Measurements from ENCODE around the gene SEMA4C.

SEMA4C gene

GRCh38 chr2:96856776-96857666 lies 12.9 kb downstream of the SEMA4C start:
- peaks cover 14 to 15% of the 10 kb centered on the region in 2 donors for H3K4me1 ChIP-seq (ENCODE audit: control insufficient read depth in 2 of 2, insufficient read depth in 2 of 2, low read length in 2 of 2)
- no peaks in the 10 kb centered on the region for H3K9me3 ChIP-seq (ENCODE audit: control insufficient read depth in 2 of 2, low read length in 2 of 2)
- peak overlapping the region; percentile 61 to 71 for H3K27ac ChIP-seq (ENCODE audit: low read depth in 2 of 2, low read length in 2 of 2)
- H3K9ac ChIP-seq (ENCODE audit: low read depth in 1 of 2, low read length in 2 of 2) = peak overlapping the region; percentile 71 to 85
- H3K4me3 ChIP-seq (ENCODE audit: low read length in 2 of 2) = peak overlapping the region; percentile 61 to 70
- peaks cover 18 to 28% of the 10 kb centered on the region in 2 donors for H3K36me3 ChIP-seq (ENCODE audit: control insufficient read depth in 2 of 2, insufficient read depth in 2 of 2, low read length in 2 of 2)
- H3K27me3 ChIP-seq (ENCODE audit: control insufficient read depth in 2 of 2, insufficient read depth in 2 of 2, low read length in 2 of 2) = no peaks in the 10 kb centered on the region

- Histone ChIP-seq H3K4me1 (ENCODE audit: control insufficient read depth in 2 of 2, insufficient read depth in 2 of 2, low read length in 2 of 2) (peaks cover 7 to 8% of the 10 kb centered on the region in 2 donors), H3K36me3 (ENCODE audit: control insufficient read depth in 2 of 2, insufficient read depth in 2 of 2, low read length in 2 of 2) (peaks cover 22 to 32% of the 10 kb centered on the region in 2 donors), H3K4me3 (ENCODE audit: low read length in 2 of 2) (no peak overlapping the region), H3K9ac (ENCODE audit: low read depth in 1 of 2, low read length in 2 of 2) (no peak overlapping the region), H3K9me3 (ENCODE audit: control insufficient read depth in 2 of 2, low read length in 2 of 2) (no peaks in the 10 kb centered on the region), H3K27me3 (ENCODE audit: control insufficient read depth in 2 of 2, insufficient read depth in 2 of 2, low read length in 2 of 2) (no peaks in the 10 kb centered on the region), H3K27ac (ENCODE audit: low read depth in 2 of 2, low read length in 2 of 2) (no peak overlapping the region)
Observed at GRCh38 chr2:96853321-96853720, 16.6 kb downstream of the SEMA4C start.

DNA sequence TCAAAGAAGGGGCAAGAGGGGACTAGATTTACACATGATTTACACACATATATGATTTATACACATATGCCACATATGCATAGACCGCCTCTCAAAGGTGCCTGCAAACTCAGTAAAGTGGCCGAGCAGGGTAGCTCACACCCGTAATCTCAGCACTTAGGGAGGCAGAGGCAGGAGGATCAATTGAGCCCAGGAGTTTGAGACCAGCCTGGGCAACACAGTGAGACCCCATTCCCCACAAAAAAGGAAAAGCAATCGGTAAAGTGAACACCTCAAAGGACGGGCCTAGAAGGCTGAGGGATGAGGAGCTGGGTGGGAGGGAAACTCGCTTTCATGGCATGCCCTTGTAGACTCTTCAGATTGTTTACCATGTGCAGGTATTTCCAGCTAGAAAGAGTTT lies 17.2 kb downstream of the SEMA4C start:
- Histone ChIP-seq H3K9ac (ENCODE audit: low read depth in 1 of 2, low read length in 2 of 2) (no peak overlapping the region), H3K36me3 (ENCODE audit: control insufficient read depth in 2 of 2, insufficient read depth in 2 of 2, low read length in 2 of 2) (peaks cover 28 to 37% of the 10 kb centered on the region in 2 donors), H3K9me3 (ENCODE audit: control insufficient read depth in 2 of 2, low read length in 2 of 2) (no peaks in the 10 kb centered on the region), H3K4me1 (ENCODE audit: control insufficient read depth in 2 of 2, insufficient read depth in 2 of 2, low read length in 2 of 2) (peaks cover 7 to 8% of the 10 kb centered on the region in 2 donors), H3K27me3 (ENCODE audit: control insufficient read depth in 2 of 2, insufficient read depth in 2 of 2, low read length in 2 of 2) (no peaks in the 10 kb centered on the region), H3K4me3 (ENCODE audit: low read length in 2 of 2) (no peak overlapping the region), H3K27ac (ENCODE audit: low read depth in 2 of 2, low read length in 2 of 2) (no peak overlapping the region)

DNA sequence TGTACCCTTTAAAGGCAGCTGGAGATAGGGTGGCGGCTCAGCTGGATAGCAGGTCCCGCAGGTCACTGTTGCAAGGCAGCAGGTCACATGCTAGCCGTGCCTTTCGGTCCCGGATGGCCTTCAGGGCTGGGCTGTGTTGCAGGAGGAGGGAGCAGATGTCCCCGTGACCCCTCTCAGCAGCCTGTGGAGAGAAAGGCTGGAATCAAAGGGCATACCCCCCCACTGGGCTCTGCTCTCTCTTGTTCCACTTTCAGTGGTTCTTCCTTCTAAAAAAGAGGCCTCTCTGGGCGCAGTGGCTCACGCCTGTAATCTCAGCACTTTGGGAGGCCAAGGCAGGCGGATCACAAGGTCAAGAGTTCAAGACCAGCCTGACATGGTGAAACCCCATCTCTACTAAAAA lies 21.6 kb downstream of the SEMA4C start:
- H3K9ac ChIP-seq (ENCODE audit: low read depth in 1 of 2, low read length in 2 of 2) = no peak overlapping the region
- H3K27me3 ChIP-seq (ENCODE audit: control insufficient read depth in 2 of 2, insufficient read depth in 2 of 2, low read length in 2 of 2) = no peaks in the 10 kb centered on the region
- peaks cover 29 to 34% of the 10 kb centered on the region in 2 donors for H3K36me3 ChIP-seq (ENCODE audit: control insufficient read depth in 2 of 2, insufficient read depth in 2 of 2, low read length in 2 of 2)
- H3K9me3 ChIP-seq (ENCODE audit: control insufficient read depth in 2 of 2, low read length in 2 of 2) = no peaks in the 10 kb centered on the region
- H3K4me3 ChIP-seq (ENCODE audit: low read length in 2 of 2) = no peak overlapping the region
- no peak overlapping the region for H3K27ac ChIP-seq (ENCODE audit: low read depth in 2 of 2, low read length in 2 of 2)
- H3K4me1 ChIP-seq (ENCODE audit: control insufficient read depth in 2 of 2, insufficient read depth in 2 of 2, low read length in 2 of 2) = no peaks in the 10 kb centered on the region

- peaks cover 23 to 27% of the 10 kb centered on the region in 2 donors for H3K36me3 ChIP-seq (ENCODE audit: control insufficient read depth in 2 of 2, insufficient read depth in 2 of 2, low read length in 2 of 2)
- H3K27me3 ChIP-seq (ENCODE audit: control insufficient read depth in 2 of 2, insufficient read depth in 2 of 2, low read length in 2 of 2) = no peaks in the 10 kb centered on the region
- no peak overlapping the region for H3K9ac ChIP-seq (ENCODE audit: low read depth in 1 of 2, low read length in 2 of 2)
- no peaks in the 10 kb centered on the region for H3K4me1 ChIP-seq (ENCODE audit: control insufficient read depth in 2 of 2, insufficient read depth in 2 of 2, low read length in 2 of 2)
- no peak overlapping the region for H3K4me3 ChIP-seq (ENCODE audit: low read length in 2 of 2)
- no peaks in the 10 kb centered on the region for H3K9me3 ChIP-seq (ENCODE audit: control insufficient read depth in 2 of 2, low read length in 2 of 2)
- no peak overlapping the region for H3K27ac ChIP-seq (ENCODE audit: low read depth in 2 of 2, low read length in 2 of 2)
Observed at GRCh38 chr2:96847586-96847985, 22.3 kb downstream of the SEMA4C start.

- Histone ChIP-seq H3K36me3 (ENCODE audit: control insufficient read depth in 2 of 2, insufficient read depth in 2 of 2, low read length in 2 of 2) (peaks cover 19 to 25% of the 10 kb centered on the region in 2 donors), H3K27me3 (ENCODE audit: control insufficient read depth in 2 of 2, insufficient read depth in 2 of 2, low read length in 2 of 2) (no peaks in the 10 kb centered on the region), H3K27ac (ENCODE audit: low read depth in 2 of 2, low read length in 2 of 2) (no peak overlapping the region), H3K4me3 (ENCODE audit: low read length in 2 of 2) (no peak overlapping the region), H3K9me3 (ENCODE audit: control insufficient read depth in 2 of 2, low read length in 2 of 2) (no peaks in the 10 kb centered on the region), H3K4me1 (ENCODE audit: control insufficient read depth in 2 of 2, insufficient read depth in 2 of 2, low read length in 2 of 2) (no peaks in the 10 kb centered on the region), H3K9ac (ENCODE audit: low read depth in 1 of 2, low read length in 2 of 2) (no peak overlapping the region)
Observed at GRCh38 chr2:96846825-96847224, 23.1 kb downstream of the SEMA4C start.

DNA sequence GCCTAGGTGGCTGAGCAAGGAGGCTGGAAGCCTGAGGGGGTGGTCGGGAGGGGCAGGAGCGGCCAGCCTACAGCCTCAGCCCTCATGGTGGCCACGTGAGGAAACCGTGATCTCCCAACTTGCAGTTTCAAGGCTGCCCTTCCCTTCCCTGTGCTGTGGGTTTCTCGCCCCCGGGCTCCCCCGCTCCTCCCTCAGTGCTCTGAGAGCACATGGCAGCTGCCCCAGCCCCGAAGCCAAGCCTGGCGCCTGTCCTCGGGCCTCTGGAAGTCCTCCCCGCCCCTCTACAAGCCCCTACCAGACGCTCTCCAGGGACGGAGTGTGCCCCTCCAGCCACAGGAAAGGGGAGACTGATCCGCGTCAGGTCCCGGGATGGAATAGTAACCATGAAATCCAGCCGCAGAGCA lies 25.5 kb downstream of the SEMA4C start:
- no peak overlapping the region for H3K27ac ChIP-seq (ENCODE audit: low read depth in 2 of 2, low read length in 2 of 2)
- no peak overlapping the region for H3K4me3 ChIP-seq (ENCODE audit: low read length in 2 of 2)
- no peak overlapping the region for H3K9ac ChIP-seq (ENCODE audit: low read depth in 1 of 2, low read length in 2 of 2)
- H3K4me1 ChIP-seq (ENCODE audit: control insufficient read depth in 2 of 2, insufficient read depth in 2 of 2, low read length in 2 of 2) = peaks cover 3 to 5% of the 10 kb centered on the region in 2 donors
- no peaks in the 10 kb centered on the region for H3K9me3 ChIP-seq (ENCODE audit: control insufficient read depth in 2 of 2, low read length in 2 of 2)
- H3K36me3 ChIP-seq (ENCODE audit: control insufficient read depth in 2 of 2, insufficient read depth in 2 of 2, low read length in 2 of 2) = peaks cover 10 to 14% of the 10 kb centered on the region in 2 donors
- H3K27me3 ChIP-seq (ENCODE audit: control insufficient read depth in 2 of 2, insufficient read depth in 2 of 2, low read length in 2 of 2) = no peaks in the 10 kb centered on the region

GRCh38 chr2:96843538-96844268 lies 26.2 kb downstream of the SEMA4C start, which contains the start of gene ANKRD23:
ANKRD23 (minus strand) TSS chr2:96844021; CDS start chr2:96843992, 29 bp downstream.
- peaks cover 6 to 8% of the 10 kb centered on the region in 2 donors for H3K4me1 ChIP-seq (ENCODE audit: control insufficient read depth in 2 of 2, insufficient read depth in 2 of 2, low read length in 2 of 2)
- no peaks in the 10 kb centered on the region for H3K27me3 ChIP-seq (ENCODE audit: control insufficient read depth in 2 of 2, insufficient read depth in 2 of 2, low read length in 2 of 2)
- H3K4me3 ChIP-seq (ENCODE audit: low read length in 2 of 2) = no peak within 1 kb of the TSS
- H3K9ac ChIP-seq (ENCODE audit: low read depth in 1 of 2, low read length in 2 of 2) = no peak within 1 kb of the TSS
- H3K36me3 ChIP-seq (ENCODE audit: control insufficient read depth in 2 of 2, insufficient read depth in 2 of 2, low read length in 2 of 2) = peaks cover 10 to 13% of the 10 kb centered on the region in 2 donors
- no peaks in the 10 kb centered on the region for H3K9me3 ChIP-seq (ENCODE audit: control insufficient read depth in 2 of 2, low read length in 2 of 2)
- H3K27ac ChIP-seq (ENCODE audit: low read depth in 2 of 2, low read length in 2 of 2) = no peak within 1 kb of the TSS

DNA sequence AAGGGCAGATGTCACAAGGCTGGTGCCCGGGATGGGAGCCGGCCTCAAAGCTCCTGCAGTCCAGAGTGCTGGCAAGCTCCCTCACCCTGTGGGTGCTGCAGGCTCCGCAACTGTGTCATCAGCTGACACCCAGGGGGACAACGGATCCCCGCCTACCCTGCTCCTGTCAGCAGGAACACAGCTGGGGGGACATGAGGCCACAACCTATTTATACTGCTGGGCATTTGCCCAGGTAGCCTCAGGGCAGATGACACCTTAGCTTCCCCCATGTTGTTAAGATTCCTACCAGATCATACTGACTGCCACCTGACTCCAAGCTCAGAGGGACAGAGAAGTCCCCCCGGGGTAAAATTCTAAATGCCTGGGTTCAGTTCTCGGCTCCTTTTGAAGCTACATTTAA lies 27.3 kb downstream of the SEMA4C start:
- no peaks in the 10 kb centered on the region for H3K9me3 ChIP-seq (ENCODE audit: control insufficient read depth in 2 of 2, low read length in 2 of 2)
- peaks cover 6 to 8% of the 10 kb centered on the region in 2 donors for H3K4me1 ChIP-seq (ENCODE audit: control insufficient read depth in 2 of 2, insufficient read depth in 2 of 2, low read length in 2 of 2)
- H3K4me3 ChIP-seq (ENCODE audit: low read length in 2 of 2) = no peak overlapping the region
- H3K9ac ChIP-seq (ENCODE audit: low read depth in 1 of 2, low read length in 2 of 2) = no peak overlapping the region
- no peaks in the 10 kb centered on the region for H3K27me3 ChIP-seq (ENCODE audit: control insufficient read depth in 2 of 2, insufficient read depth in 2 of 2, low read length in 2 of 2)
- peaks cover 9 to 11% of the 10 kb centered on the region in 2 donors for H3K36me3 ChIP-seq (ENCODE audit: control insufficient read depth in 2 of 2, insufficient read depth in 2 of 2, low read length in 2 of 2)
- no peak overlapping the region for H3K27ac ChIP-seq (ENCODE audit: low read depth in 2 of 2, low read length in 2 of 2)
